SU-DHL-6 (cell line): Measurements from ENCODE around the gene PASK.

ENCODE experiments used
- CTCF ChIP-seq: fragments of 200-600 bp; sonication (generic); IDR thresholded peaks from one replicate; pipeline ENCODE4 v1.5.1; 2017; ENCODE audit warnings: antibody characterized with exemption, mild to moderate bottlenecking, low read length, moderate library complexity; ENCODE audit not compliant: insufficient read depth, poor library complexity, severe bottlenecking
- EZH2phosphoT487 ChIP-seq: fragments of 200-600 bp; sonication (generic), shearing (Covaris generic); conservative IDR thresholded peaks from 2 replicates; pipeline ENCODE4 v1.6.1; 2018; ENCODE audit warnings: mild to moderate bottlenecking, antibody characterized with exemption, low read length, moderate library complexity, mixed read lengths

GRCh38 chr2:241118737-241119505 is 30.4 kb downstream of the PASK start:
- no peak for TF ChIP-seq CTCF
- TF ChIP-seq EZH2phosphoT487: no peak
